Activated CD8-positive, alpha-beta T cell treated with anti-CD3 and anti-CD28 coated beads for 36 hours (primary cell): Measurements from ENCODE around the gene TARDBP. TPM values are rescaled to one million over a fixed set of nuclear protein-coding genes. Genes with fewer than 3 reads are reported as not detected.
"Not testable (repeated sequence)": the region's sequence is repeated elsewhere in the genome, so short reads cannot be mapped to it uniquely, and the experiment has no call there.

Experiments
- ATAC-seq: fragments of 200-7000 bp; cut with Tn5 transposase; one replicate; pipeline ENCODE4 v1.10.0; 2021; ENCODE audit warnings: mild to moderate bottlenecking, moderate library complexity
- CTCF ChIA-PET: fragments of 350-600 bp; sonication (Branson Sonifier 250); formaldehyde crosslinking; loops from one replicate; lab custom pipeline; 2021; ENCODE audit warnings: antibody characterized with exemption; lab: Charles Lee
- POLR2A ChIA-PET: fragments of 350-600 bp; sonication (Branson Sonifier 250); formaldehyde crosslinking; loops from one replicate; lab custom pipeline; 2021; ENCODE audit warnings: antibody characterized with exemption; lab: Charles Lee
- DNase-seq: peaks from one replicate; pipeline ENCODE4 v3.0.0-alpha.2; 2020
- H3K27ac Mint-ChIP-seq: one replicate; pipeline ENCODE4 v1.8.0; 2021; ENCODE audit warnings: mild to moderate bottlenecking, mixed read lengths
- H3K27me3 Mint-ChIP-seq: one replicate; pipeline ENCODE4 v1.8.0; 2021; ENCODE audit warnings: mixed read lengths
- H3K36me3 Mint-ChIP-seq: one replicate; pipeline ENCODE4 v1.8.0; 2021; ENCODE audit warnings: low read depth, mixed read lengths
- H3K4me1 Mint-ChIP-seq: one replicate; pipeline ENCODE4 v1.8.0; 2021; ENCODE audit warnings: low read depth, mixed read lengths
- H3K4me3 Mint-ChIP-seq: one replicate; pipeline ENCODE4 v1.8.0; 2021; ENCODE audit warnings: mild to moderate bottlenecking, moderate library complexity, mixed read lengths
- H3K9me3 Mint-ChIP-seq: one replicate; pipeline ENCODE4 v1.8.0; 2021; ENCODE audit warnings: mixed read lengths
- CTCF ChIP-seq: fragments of 200-600 bp; IDR thresholded peaks from one replicate; pipeline ENCODE4 v1.8.0; 2022; ENCODE audit warnings: antibody characterized with exemption, mild to moderate bottlenecking
- intact Hi-C: fragments of 100-400 bp; cut with micrococcal nuclease; formaldehyde crosslinking; loops from one replicate; pipeline ENCODE4 v1.10.0; 2022
- total RNA-seq, 2 experiments: library from RNA; stranded (reverse); gene quantifications; one replicate each; pipeline ENCODE4 v1.2.3, GENCODE V29; 2021

The TARDBP gene
- total RNA-seq, 2 experiments from 2014 or later = 152 to 163 TPM

GRCh38 chr1:11059155-11059967 lies 46.9 kb downstream of the TARDBP start:
- CTCF ChIA-PET = interaction anchor here (1.6 to 6.6 kb wide), 2 partner anchors 22 to 204 kb away, joined by 3 to 78 read pairs; no protein-coding TSS in a partner anchor
- peaks cover 52% of the 10 kb centered on the region for H3K36me3 Mint-ChIP-seq

GRCh38 chr1:11059968-11060830 lies 47.7 kb downstream of the TARDBP start, which contains the start of gene SRM:
Gene SRM, minus strand, starts transcription at chr1:11060018. Its CDS starts 75 bp downstream, at chr1:11059943.
- peak within 1 kb of the TSS; percentile 98 for H3K27ac Mint-ChIP-seq
- peak within 1 kb of the TSS; percentile 96 for H3K4me3 Mint-ChIP-seq
- DNase-seq (peak; percentile 90), ATAC-seq (peak; percentile 95)
- H3K36me3 Mint-ChIP-seq = peaks cover 56% of the 10 kb centered on the region
- peaks cover 41% of the 10 kb centered on the region for H3K4me1 Mint-ChIP-seq
- intact Hi-C loops = no loop called here
- CTCF ChIA-PET = interaction anchor here (1.3 to 6.6 kb wide), 5 partner anchors 13 to 203 kb away, joined by 3 to 78 read pairs (median 4); no protein-coding TSS in a partner anchor
- TF ChIP-seq CTCF = peak; percentile 42
- no peaks in the 10 kb centered on the region for H3K9me3 Mint-ChIP-seq
- H3K27me3 Mint-ChIP-seq = no peaks in the 10 kb centered on the region
- POLR2A ChIA-PET = interaction anchor here (0.7 to 3.6 kb wide), 14 partner anchors 7 to 848 kb away, joined by 3 to 23 read pairs (median 4); partner anchors contain the start of genes EXOSC10 and MTOR

More at GRCh38 chr1:11059155-11059967, 46.9 kb downstream of the TARDBP start:
- H3K4me3 Mint-ChIP-seq = peak overlapping the region; percentile 96
- H3K27ac Mint-ChIP-seq = peak overlapping the region; percentile 88
- no peak for ATAC-seq
- POLR2A ChIA-PET = interaction anchor here (0.7 to 1.5 kb wide), 4 partner anchors 22 to 849 kb away, joined by 3 to 8 read pairs (median 4); no protein-coding TSS in a partner anchor
- no peak for TF ChIP-seq CTCF
- intact Hi-C loops = no loop called here
- no peaks in the 10 kb centered on the region for H3K27me3 Mint-ChIP-seq
- no peaks in the 10 kb centered on the region for H3K9me3 Mint-ChIP-seq
- H3K4me1 Mint-ChIP-seq = peaks cover 43% of the 10 kb centered on the region
- no peak for DNase-seq

GRCh38 chr1:11061652-11062365 lies 49.4 kb downstream of the TARDBP start:
- Mint-ChIP-seq H3K4me1 (peaks cover 41% of the 10 kb centered on the region), H3K9me3 (no peaks in the 10 kb centered on the region), H3K27me3 (no peaks in the 10 kb centered on the region), H3K4me3 (peak overlapping the region; percentile 95), H3K27ac (peak overlapping the region; percentile 98), H3K36me3 (peaks cover 63% of the 10 kb centered on the region)
- ChIA-PET CTCF (interaction anchor here (1.3 to 6.6 kb wide), 3 partner anchors 11 to 30 kb away, joined by 4 to 78 read pairs (median 5); no protein-coding TSS in a partner anchor), POLR2A (interaction anchor here (0.9 to 3.6 kb wide), 10 partner anchors 9 to 846 kb away, joined by 3 to 23 read pairs (median 4); partner anchors contain the start of genes MTOR and UBIAD1)
- no peak for TF ChIP-seq CTCF
- intact Hi-C loops = no loop called here
- no peak for DNase-seq
- ATAC-seq = no peak

GRCh38 chr1:11062965-11063401 lies 50.5 kb downstream of the TARDBP start:
- H3K4me3 Mint-ChIP-seq = peak overlapping the region; percentile 4
- intact Hi-C loops = no loop called here
- CTCF ChIA-PET = interaction anchor here (0.7 to 6.6 kb wide), 3 partner anchors 8 to 36 kb away, joined by 3 to 78 read pairs (median 7); partner anchors contain the start of gene EXOSC10
- H3K9me3 Mint-ChIP-seq = no peaks in the 10 kb centered on the region
- POLR2A ChIA-PET = interaction anchor here (0.5 to 3.6 kb wide), 7 partner anchors 10 to 845 kb away, joined by 3 to 23 read pairs (median 5); partner anchors contain the start of gene TARDBP
- H3K27me3 Mint-ChIP-seq = no peaks in the 10 kb centered on the region
- ATAC-seq (peak; percentile 4), DNase-seq (peak; percentile 82)
- H3K4me1 Mint-ChIP-seq = peaks cover 38% of the 10 kb centered on the region
- TF ChIP-seq CTCF = no peak
- peak overlapping the region; percentile 98 for H3K27ac Mint-ChIP-seq
- H3K36me3 Mint-ChIP-seq = peaks cover 60% of the 10 kb centered on the region

GRCh38 chr1:11063937-11064537 lies 51.6 kb downstream of the TARDBP start:
- H3K27ac Mint-ChIP-seq, intact Hi-C loops, H3K4me3 Mint-ChIP-seq, H3K9me3 Mint-ChIP-seq, DNase-seq, H3K27me3 Mint-ChIP-seq, ATAC-seq: not testable (repeated sequence)
- ChIA-PET CTCF (interaction anchor here (1.2 to 6.6 kb wide), 4 partner anchors 9 to 35 kb away, joined by 3 to 78 read pairs (median 6); partner anchors contain the start of gene EXOSC10), POLR2A (interaction anchor here (0.9 to 3.6 kb wide), 6 partner anchors 9 to 52 kb away, joined by 3 to 23 read pairs (median 5); partner anchors contain the start of gene TARDBP)
- Mint-ChIP-seq H3K36me3 (peaks cover 59% of the 10 kb centered on the region), H3K4me1 (peaks cover 33% of the 10 kb centered on the region)
